Memory B cell (primary cell): ENCODE measurements around the gene RPL35.

Experiments
- ATAC-seq: fragments of 150-1000 bp; cut with Tn5 transposase; 2 replicates; pipeline ENCODE4 v1.10.0; 2021; ENCODE audit warnings: low read depth, mild to moderate bottlenecking, moderate library complexity
- DNase-seq, 2 donors: peaks; one replicate each; pipeline ENCODE4 v3.0.0; 2022; ENCODE audit warnings: low spot score in 2 of 2
- H3K27ac Mint-ChIP-seq: one replicate; pipeline ENCODE4 v1.8.0; 2022; ENCODE audit warnings: mild to moderate bottlenecking, moderate library complexity, mixed read lengths
- H3K27me3 Mint-ChIP-seq: one replicate; pipeline ENCODE4 v1.8.0; 2022; ENCODE audit warnings: mixed read lengths
- H3K36me3 Mint-ChIP-seq: one replicate; pipeline ENCODE4 v1.8.0; 2022; ENCODE audit warnings: mild to moderate bottlenecking, mixed read lengths
- H3K4me1 Mint-ChIP-seq: one replicate; pipeline ENCODE4 v1.8.0; 2022; ENCODE audit warnings: mixed read lengths
- H3K4me3 Mint-ChIP-seq: one replicate; pipeline ENCODE4 v1.8.0; 2022; ENCODE audit warnings: mild to moderate bottlenecking, moderate library complexity, mixed read lengths
- H3K9me3 Mint-ChIP-seq: one replicate; pipeline ENCODE4 v1.8.0; 2022; ENCODE audit warnings: mixed read lengths

Gene RPL35

DNA sequence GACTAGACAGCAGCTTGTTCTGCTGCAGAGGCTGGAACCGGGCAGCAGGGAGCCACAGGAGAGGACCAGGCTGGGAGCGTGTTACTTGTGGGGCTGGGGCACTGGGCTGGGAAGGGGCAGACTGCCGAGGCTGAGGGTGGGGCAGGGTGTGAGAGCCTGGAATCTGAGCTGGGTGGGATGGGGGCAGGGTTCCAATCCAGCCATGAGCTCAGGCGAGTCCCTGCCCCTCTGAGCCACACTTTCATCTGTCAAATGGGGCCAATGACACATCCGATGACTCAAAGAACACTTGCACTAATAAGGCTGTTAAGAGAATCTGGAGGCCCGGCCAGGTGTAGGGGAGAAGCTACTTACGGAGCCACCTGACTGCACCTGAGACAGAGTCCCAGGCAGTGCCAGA lies 27.2 kb downstream of the RPL35 start:
- no peaks in the 10 kb centered on the region for H3K9me3 Mint-ChIP-seq
- H3K4me1 Mint-ChIP-seq = no peaks in the 10 kb centered on the region
- ATAC-seq = no peak
- H3K36me3 Mint-ChIP-seq = no peaks in the 10 kb centered on the region
- H3K27ac Mint-ChIP-seq = no peak overlapping the region
- no peak for DNase-seq
- peaks cover 14% of the 10 kb centered on the region for H3K27me3 Mint-ChIP-seq
- H3K4me3 Mint-ChIP-seq = no peak overlapping the region

DNA sequence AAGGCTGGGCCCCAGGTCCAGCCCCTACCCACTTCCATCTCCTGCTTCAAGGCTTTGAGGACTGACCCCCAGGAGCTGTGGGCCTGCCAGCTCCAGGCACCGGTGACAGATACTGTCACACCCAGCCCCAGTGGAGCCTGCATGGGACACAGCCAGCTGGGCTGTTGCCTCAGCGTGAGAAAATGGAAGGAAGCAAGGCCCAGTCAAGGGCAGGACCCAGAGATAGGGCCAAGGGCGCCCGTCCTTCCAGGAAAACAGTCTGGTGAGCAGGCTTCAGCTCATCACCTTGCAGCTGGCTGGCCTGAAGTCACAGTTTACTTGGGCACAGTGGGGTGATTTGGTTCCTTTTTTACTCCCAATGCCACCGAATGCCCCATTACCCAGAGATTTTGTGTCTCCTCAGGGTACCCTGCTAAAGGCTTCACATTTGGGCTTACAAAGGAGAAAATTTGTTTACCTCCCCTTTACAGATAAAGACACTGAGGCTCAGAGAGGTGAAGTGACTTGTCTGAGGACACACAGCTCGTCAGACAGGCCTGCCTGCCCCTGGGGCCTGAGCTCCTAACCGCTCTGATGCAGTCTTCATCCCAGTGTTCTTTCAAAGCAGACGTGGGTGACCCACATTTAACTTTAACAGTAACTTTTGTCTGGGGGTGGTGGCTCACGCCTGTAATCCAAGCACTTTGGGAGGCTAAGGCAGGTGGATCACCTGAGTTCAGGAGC lies 30.0 kb downstream of the RPL35 start:
- peaks cover 5% of the 10 kb centered on the region for H3K9me3 Mint-ChIP-seq
- ATAC-seq = no peak
- H3K27ac Mint-ChIP-seq = no peak overlapping the region
- peaks cover 4% of the 10 kb centered on the region for H3K4me1 Mint-ChIP-seq
- no peaks in the 10 kb centered on the region for H3K36me3 Mint-ChIP-seq
- H3K4me3 Mint-ChIP-seq = no peak overlapping the region
- peaks cover 9% of the 10 kb centered on the region for H3K27me3 Mint-ChIP-seq
- no peak for DNase-seq

DNA sequence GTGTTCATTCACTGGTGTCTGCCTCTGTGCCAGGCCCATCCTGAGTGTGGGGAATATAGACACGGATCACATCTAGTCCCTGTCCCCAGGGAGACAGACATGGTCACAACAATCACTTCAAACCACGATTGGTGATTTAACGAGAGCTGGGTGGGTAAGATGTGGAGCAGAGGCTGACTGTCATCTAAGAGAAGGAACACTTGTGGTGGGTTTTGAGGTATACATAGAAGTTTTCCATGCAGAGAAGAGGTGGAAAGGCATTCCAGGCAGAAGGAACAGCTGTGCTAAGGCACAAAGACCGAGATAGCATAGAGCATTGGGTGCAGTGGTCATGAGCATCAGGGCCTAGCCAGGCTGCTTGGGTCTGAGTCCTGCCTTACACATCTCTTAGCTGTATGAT lies 31.2 kb downstream of the RPL35 start:
- ATAC-seq = no peak
- H3K9me3 Mint-ChIP-seq = peaks cover 5% of the 10 kb centered on the region
- no peak overlapping the region for H3K4me3 Mint-ChIP-seq
- DNase-seq = no peak
- H3K4me1 Mint-ChIP-seq = peaks cover 4% of the 10 kb centered on the region
- H3K36me3 Mint-ChIP-seq = no peaks in the 10 kb centered on the region
- peaks cover 6% of the 10 kb centered on the region for H3K27me3 Mint-ChIP-seq
- H3K27ac Mint-ChIP-seq = no peak overlapping the region

DNA sequence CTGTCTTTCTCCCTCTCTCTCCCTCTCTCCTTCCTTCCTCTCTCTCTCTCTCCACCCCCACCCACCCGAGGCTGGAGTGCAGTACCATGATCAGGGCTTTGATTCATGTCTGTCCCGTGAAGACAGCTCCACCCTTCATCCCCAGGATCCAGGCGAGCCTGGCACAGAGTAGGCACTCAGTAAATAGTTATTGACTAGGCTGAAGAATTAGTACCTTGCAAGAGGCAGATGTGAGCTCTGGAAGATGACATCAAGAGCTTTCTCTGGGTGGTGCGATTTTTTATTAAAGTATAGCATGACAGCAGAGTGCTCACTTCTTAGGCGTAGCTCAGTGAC lies 32.5 kb downstream of the RPL35 start:
- peaks cover 5% of the 10 kb centered on the region for H3K9me3 Mint-ChIP-seq
- peaks cover 4% of the 10 kb centered on the region for H3K4me1 Mint-ChIP-seq
- H3K27me3 Mint-ChIP-seq = peaks cover 4% of the 10 kb centered on the region
- no peak overlapping the region for H3K27ac Mint-ChIP-seq
- H3K4me3 Mint-ChIP-seq = no peak overlapping the region
- H3K36me3 Mint-ChIP-seq = no peaks in the 10 kb centered on the region
- ATAC-seq (no peak), DNase-seq (no peak)

DNA sequence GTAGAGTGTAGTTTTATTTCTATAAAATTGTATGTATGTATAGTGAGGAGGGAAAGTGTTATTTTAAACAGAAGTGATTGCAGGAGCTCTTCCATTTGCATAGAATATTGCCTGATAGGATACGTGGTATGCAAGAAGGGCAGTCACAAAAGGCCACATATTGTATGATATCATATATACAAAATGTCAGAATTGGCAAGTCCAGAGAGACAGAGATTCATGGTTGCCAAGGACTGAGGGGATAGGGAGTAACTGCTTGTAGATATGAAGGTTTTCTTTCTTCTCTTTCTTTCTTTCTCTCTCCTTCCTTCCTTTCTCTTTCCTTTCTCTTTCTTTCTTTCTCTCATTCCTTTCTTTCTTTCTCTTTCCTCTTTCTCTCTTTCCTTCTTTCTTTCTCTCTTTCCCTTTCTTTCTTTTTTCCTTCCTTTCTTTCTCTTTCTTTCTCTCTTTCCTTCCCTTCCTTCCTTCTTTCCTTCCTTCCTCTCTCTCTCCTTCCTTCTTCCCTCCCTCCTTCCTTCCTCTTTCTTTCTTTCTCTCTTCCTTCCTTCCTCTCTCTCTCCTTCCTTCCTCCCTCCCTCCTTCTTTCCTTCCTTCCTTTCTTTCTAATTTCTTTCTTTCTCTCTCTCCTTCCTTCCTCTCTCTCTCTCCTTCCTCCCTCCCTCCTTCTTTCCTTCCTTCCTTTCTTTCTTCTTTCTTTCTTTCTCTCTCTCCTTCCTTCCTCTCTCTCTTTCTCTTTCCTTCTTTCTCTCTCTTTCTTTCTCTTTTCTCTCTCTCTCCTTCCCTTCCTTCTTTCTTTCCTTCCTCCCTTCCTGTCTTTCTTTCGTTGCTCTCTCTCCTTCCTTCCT lies 33.0 kb downstream of the RPL35 start:
- no peak for DNase-seq

DNA sequence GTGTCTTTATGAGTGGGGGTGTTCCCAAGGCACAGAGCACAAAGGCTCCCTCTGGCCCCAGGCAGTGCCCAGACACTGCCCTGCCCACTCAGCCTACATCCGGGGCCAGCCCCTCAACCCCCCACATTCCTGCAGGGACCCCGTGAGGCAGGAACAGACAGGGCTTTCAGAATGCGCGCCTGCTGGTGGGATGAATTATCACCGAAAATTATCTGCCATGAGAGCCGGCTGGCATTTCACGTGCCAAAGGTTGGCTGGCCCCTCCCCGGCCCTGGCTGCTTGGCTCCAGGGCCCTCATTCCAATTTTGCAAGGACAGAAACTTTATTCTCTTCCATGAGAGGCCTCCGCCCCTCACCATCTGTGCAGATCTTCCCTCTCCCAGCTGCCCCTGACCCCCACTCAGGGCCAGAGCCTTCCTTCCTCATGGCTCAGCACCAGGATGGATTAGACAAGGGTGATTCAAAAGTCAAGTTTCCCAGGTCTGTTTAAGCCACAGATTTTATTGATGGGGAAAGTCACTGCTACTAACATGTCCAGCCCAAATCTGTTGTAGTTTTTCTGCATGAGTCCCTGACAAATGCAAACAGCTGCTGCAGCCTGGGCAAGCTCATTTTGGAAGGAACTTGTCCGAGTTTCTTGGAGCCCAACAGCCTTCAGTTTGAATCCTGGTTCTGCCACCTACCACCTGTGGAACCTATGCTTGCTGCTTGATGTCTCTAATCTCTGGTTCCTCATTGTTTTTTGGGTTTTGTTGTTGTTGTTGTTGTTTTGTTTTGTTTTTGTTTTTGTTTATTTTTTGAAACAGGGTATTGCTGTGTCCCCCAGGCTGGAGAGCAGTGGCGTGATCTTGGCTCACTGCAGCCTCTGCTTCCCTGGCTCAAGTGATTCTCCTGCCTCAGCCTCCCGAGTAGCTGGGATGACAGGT lies 40.8 kb downstream of the RPL35 start:
- no peaks in the 10 kb centered on the region for H3K9me3 Mint-ChIP-seq
- DNase-seq = no peak
- no peak overlapping the region for H3K4me3 Mint-ChIP-seq
- peaks cover 5% of the 10 kb centered on the region for H3K27me3 Mint-ChIP-seq
- no peak overlapping the region for H3K27ac Mint-ChIP-seq
- no peak for ATAC-seq
- no peaks in the 10 kb centered on the region for H3K36me3 Mint-ChIP-seq
- peaks cover 5% of the 10 kb centered on the region for H3K4me1 Mint-ChIP-seq

More for the DNA sequence above, 33.0 kb downstream of the RPL35 start:
- ATAC-seq = no peak
- H3K4me1 Mint-ChIP-seq = peaks cover 4% of the 10 kb centered on the region
- no peak overlapping the region for H3K27ac Mint-ChIP-seq
- peaks cover 5% of the 10 kb centered on the region for H3K9me3 Mint-ChIP-seq
- H3K27me3 Mint-ChIP-seq = peaks cover 4% of the 10 kb centered on the region
- H3K36me3 Mint-ChIP-seq = no peaks in the 10 kb centered on the region
- H3K4me3 Mint-ChIP-seq = no peak overlapping the region

DNA sequence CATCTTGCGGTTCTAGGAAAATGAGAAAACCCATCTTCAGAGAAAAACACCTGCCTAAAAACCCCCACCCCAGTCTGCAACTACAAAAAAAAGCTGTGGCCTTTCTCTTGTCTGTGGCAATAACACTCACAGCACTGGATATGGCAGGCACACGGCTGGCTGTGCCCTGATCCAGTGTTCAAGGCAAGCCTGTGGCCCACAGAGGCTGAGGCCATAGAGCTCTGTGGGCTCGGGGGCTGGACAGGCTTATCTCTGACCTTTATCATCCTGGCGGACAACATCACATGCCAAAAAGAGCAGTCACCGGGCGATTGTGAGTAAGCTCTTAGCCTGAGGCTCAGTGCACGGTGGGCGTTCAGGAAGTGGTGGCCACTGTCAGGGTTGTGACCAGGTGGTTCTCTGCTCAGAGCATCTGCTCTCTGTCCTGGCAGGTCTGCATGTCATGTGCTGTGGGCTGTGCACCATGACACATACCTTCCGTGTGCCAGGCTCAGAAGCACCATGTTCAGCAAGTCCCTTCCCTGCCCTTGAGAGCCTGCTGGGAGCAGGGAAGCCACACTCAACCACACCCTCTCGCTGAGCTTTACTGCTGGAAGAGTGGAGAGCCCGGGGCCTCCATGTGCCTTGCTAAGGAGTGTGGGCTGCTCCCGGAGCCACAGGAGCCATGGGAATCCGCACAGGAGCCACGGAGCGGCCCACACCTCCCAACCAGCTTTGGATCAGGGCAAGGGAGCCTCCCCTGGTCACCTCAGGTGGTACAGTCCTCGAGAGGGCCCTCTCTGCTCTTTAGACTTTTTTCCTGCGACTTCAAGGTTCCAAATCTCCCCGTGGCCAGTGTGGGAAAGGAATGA lies 43.1 kb downstream of the RPL35 start:
- ATAC-seq = peak; percentile 29
- Mint-ChIP-seq H3K27me3 (peaks cover 5% of the 10 kb centered on the region), H3K9me3 (no peaks in the 10 kb centered on the region), H3K4me3 (no peak overlapping the region), H3K27ac (no peak overlapping the region), H3K36me3 (no peaks in the 10 kb centered on the region), H3K4me1 (peaks cover 5% of the 10 kb centered on the region)
- no peak for DNase-seq

DNA sequence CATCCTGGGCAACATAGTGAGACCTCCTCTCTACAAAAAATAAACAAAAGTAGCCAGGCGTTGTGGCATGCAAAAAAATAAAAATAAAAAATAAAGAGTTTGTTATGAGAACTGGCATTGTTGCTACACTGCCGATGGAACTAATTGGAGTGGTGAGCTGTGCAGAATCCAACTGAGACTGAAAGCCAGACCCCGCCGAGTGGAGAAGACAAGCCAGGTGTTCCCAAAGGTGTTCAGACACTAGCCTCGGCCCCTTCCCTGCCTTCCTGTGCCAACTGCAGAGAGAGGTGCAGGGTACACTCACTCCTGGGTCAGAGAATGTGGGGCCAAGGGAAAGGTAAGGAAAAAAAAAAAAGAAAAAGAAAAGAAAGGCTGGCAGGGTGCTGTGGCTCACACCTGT lies 46.2 kb downstream of the RPL35 start:
- Mint-ChIP-seq H3K4me3 (no peak overlapping the region), H3K4me1 (peaks cover 5% of the 10 kb centered on the region), H3K9me3 (no peaks in the 10 kb centered on the region), H3K27me3 (peaks cover 5% of the 10 kb centered on the region), H3K27ac (no peak overlapping the region), H3K36me3 (no peaks in the 10 kb centered on the region)
- no peak for ATAC-seq
- DNase-seq = no peak

DNA sequence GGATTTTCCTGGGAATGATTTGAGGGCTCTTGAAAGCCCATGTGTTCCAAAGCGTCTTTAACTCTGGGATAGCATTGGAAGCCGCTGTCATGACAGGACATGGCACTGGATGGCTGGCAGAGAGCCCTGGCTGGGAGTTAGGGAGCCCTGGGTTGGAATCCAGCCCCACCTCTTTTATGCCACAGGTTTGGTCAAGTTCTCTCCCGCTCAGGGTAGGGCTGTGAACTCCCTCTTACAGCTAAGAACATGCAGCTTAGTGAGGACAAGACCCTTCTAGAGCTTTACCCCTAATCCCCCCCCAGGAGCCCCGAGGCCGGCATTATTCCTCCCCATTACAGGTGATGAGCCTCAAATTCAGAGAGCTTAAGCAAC lies 47.6 kb downstream of the RPL35 start:
- Mint-ChIP-seq H3K4me3 (no peak overlapping the region), H3K36me3 (no peaks in the 10 kb centered on the region), H3K4me1 (peaks cover 5% of the 10 kb centered on the region), H3K27me3 (peaks cover 5% of the 10 kb centered on the region), H3K27ac (no peak overlapping the region), H3K9me3 (no peaks in the 10 kb centered on the region)
- DNase-seq (no peak), ATAC-seq (no peak)

DNA sequence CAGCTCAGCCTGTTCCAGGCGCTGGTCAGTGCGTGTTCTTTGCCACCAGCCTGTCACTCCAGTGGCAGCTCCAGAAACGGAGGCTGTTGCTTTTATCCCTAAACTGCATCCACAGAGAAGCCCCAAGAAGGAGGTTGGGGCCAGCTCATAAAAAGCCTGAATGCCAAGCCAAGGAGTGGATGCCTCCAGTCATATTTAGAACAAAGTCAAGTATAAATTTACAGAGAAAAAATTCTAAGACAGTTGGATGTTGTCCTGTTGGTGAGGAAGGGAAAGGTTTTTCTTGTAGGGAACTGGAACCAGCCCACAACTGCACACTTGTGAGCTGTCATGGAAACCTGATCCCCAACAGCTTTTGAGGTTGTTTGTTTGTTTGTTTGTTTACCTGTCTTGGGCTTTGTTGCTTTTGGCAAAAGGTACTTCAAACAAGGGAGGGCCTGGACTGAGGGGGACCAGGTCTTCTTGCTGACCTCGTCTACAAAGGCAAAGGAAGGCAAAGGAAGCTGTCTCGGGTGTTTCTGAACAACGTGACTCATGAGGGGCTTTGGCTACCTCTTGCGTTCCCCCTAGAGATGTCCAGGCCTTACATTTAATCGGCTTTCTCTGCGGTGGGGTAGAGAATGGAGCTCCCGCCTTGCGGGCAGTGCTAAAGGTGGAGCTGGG lies 48.1 kb downstream of the RPL35 start:
- no peaks in the 10 kb centered on the region for H3K36me3 Mint-ChIP-seq
- peaks cover 5% of the 10 kb centered on the region for H3K4me1 Mint-ChIP-seq
- H3K9me3 Mint-ChIP-seq = no peaks in the 10 kb centered on the region
- no peak for DNase-seq
- peaks cover 5% of the 10 kb centered on the region for H3K27me3 Mint-ChIP-seq
- H3K4me3 Mint-ChIP-seq = no peak overlapping the region
- ATAC-seq = no peak
- no peak overlapping the region for H3K27ac Mint-ChIP-seq

DNA sequence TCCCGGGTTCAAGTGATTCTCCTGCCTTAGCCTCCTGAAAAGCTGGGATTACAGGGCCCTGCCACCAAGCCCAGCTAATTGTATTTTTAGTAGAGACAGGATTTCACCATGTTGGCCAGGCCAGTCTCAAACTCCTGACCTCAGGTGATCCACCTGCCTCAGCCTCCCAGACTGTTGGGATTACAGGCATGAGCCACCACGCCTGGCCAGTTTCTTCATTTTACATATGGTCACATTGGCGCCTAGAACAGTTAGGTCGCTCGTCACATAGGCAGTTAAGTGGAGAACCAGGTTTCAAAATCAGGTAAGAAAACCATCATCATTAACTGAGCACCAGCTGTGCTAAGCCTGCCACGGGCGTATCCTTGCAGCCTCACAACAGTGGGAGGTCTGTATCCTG lies 48.7 kb downstream of the RPL35 start:
- H3K36me3 Mint-ChIP-seq = peaks cover 4% of the 10 kb centered on the region
- no peaks in the 10 kb centered on the region for H3K9me3 Mint-ChIP-seq
- peaks cover 3% of the 10 kb centered on the region for H3K4me1 Mint-ChIP-seq
- peaks cover 4% of the 10 kb centered on the region for H3K27me3 Mint-ChIP-seq
- H3K27ac Mint-ChIP-seq = no peak overlapping the region
- no peak for DNase-seq
- ATAC-seq = no peak
- H3K4me3 Mint-ChIP-seq = no peak overlapping the region

DNA sequence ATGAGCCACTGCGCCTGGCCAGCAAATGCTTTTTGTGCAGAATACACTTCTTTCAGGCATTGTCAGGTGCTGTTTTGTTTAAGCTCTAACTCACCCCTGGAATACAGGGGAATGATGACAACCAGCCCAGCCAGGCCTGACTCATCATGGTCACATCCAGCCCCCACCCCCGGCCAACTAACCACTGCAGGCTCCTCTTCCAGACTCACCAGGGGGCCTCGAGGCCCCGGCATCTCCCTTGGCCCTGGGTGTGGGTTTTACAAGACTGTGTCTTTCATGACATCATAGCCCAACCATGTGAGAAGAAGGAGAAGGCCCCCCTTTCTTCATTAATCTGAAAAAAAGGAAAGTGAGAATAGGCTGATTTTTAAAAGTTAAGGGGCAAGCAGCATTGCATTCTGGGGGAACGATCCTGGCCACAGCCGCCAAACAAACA lies 49.3 kb downstream of the RPL35 start:
- DNase-seq (no peak), ATAC-seq (no peak)
- Mint-ChIP-seq H3K36me3 (peaks cover 4% of the 10 kb centered on the region), H3K9me3 (no peaks in the 10 kb centered on the region), H3K27me3 (peaks cover 3% of the 10 kb centered on the region), H3K4me1 (peaks cover 2% of the 10 kb centered on the region), H3K27ac (no peak overlapping the region), H3K4me3 (no peak overlapping the region)
